Epidermal melanocyte (primary cell): ENCODE data around the gene SH2D3C.
A peak's percentile ranks its signal among the peaks of the same experiment; 100 is the strongest.

Source experiments
- DNase-seq: peaks from one replicate; pipeline ENCODE4 v3.0.0; 2011; ENCODE audit warnings: low spot score; ENCODE audit not compliant: insufficient read length

SH2D3C gene

GRCh38 chr9:127742435-127743088 lies 35.9 kb downstream of the SH2D3C start:
- peak; percentile 86 for DNase-seq

GRCh38 chr9:127741831-127742434 lies 36.5 kb downstream of the SH2D3C start:
- peak; percentile 74 for DNase-seq

- no peak for DNase-seq
Observed at GRCh38 chr9:127739614-127740330, 38.7 kb downstream of the SH2D3C start.

- no peak for DNase-seq
Observed at GRCh38 chr9:127738666-127739065, 39.8 kb downstream of the SH2D3C start.

GRCh38 chr9:127735530-127736185 lies 42.8 kb downstream of the SH2D3C start:
- DNase-seq: no peak

- peak; percentile 97 for DNase-seq
Observed at GRCh38 chr9:127734747-127735529, 43.5 kb downstream of the SH2D3C start, which contains the start of gene TOR2A. Gene TOR2A, minus strand, starts transcription at chr9:127735294. Its CDS starts 24 bp downstream, at chr9:127735270.

GRCh38 chr9:127734247-127734746 lies 44.2 kb downstream of the SH2D3C start:
- DNase-seq: no peak

- DNase-seq: no peak
Observed at GRCh38 chr9:127733614-127734013, 44.9 kb downstream of the SH2D3C start.

GRCh38 chr9:127732444-127732843 lies 46.0 kb downstream of the SH2D3C start:
- no peak for DNase-seq

- DNase-seq: no peak
Observed at GRCh38 chr9:127731938-127732337, 46.5 kb downstream of the SH2D3C start.

GRCh38 chr9:127730799-127731410 lies 47.6 kb downstream of the SH2D3C start:
- DNase-seq: no peak

GRCh38 chr9:127730262-127730661 lies 48.2 kb downstream of the SH2D3C start:
- DNase-seq: no peak

GRCh38 chr9:127729522-127730256 lies 48.8 kb downstream of the SH2D3C start:
- DNase-seq: no peak

GRCh38 chr9:127728808-127729207 lies 49.7 kb downstream of the SH2D3C start:
- DNase-seq: no peak

- no peak for DNase-seq
Observed at GRCh38 chr9:127726871-127727270, 51.6 kb downstream of the SH2D3C start.

GRCh38 chr9:127724012-127724411 lies 54.5 kb downstream of the SH2D3C start:
- no peak for DNase-seq

- no peak for DNase-seq
Observed at GRCh38 chr9:127723444-127723843, 55.0 kb downstream of the SH2D3C start.

GRCh38 chr9:127723013-127723412 lies 55.5 kb downstream of the SH2D3C start:
- DNase-seq: no peak

GRCh38 chr9:127722055-127722745 lies 56.3 kb downstream of the SH2D3C start:
- no peak for DNase-seq
